Prostate gland (tissue), 2 donors: Measurements from ENCODE around the gene DTX4.

ENCODE experiments used
- POLR2A ChIP-seq: fragments of 450-650 bp; IDR thresholded peaks from one replicate; pipeline ENCODE4 v1.6.1; 2016; ENCODE audit warnings: antibody characterized with exemption, mild to moderate bottlenecking
- POLR2AphosphoS5 ChIP-seq: sonication (generic); formaldehyde crosslinking; IDR thresholded peaks from one replicate; pipeline ENCODE4 v1.6.1; 2017; ENCODE audit warnings: antibody characterized with exemption
- TF ChIP-seq, protein P1 (sequence below), 4 experiments: fragments of 200-600 bp in 2 of 4; fragments of 450-650 bp in 2 of 4; sonication (generic) in 2 of 4; IDR thresholded peaks; 1 replicate in 3 of 4; 2 replicates in 1 of 4; pipeline ENCODE4 v1.5.1; 2016 to 2019; ENCODE audit warnings: antibody characterized with exemption in 4 of 4, mild to moderate bottlenecking in 2 of 4, moderate library complexity in 2 of 4

- TF ChIP-seq POLR2AphosphoS5 = no peak
- TF ChIP-seq, protein P1, sequence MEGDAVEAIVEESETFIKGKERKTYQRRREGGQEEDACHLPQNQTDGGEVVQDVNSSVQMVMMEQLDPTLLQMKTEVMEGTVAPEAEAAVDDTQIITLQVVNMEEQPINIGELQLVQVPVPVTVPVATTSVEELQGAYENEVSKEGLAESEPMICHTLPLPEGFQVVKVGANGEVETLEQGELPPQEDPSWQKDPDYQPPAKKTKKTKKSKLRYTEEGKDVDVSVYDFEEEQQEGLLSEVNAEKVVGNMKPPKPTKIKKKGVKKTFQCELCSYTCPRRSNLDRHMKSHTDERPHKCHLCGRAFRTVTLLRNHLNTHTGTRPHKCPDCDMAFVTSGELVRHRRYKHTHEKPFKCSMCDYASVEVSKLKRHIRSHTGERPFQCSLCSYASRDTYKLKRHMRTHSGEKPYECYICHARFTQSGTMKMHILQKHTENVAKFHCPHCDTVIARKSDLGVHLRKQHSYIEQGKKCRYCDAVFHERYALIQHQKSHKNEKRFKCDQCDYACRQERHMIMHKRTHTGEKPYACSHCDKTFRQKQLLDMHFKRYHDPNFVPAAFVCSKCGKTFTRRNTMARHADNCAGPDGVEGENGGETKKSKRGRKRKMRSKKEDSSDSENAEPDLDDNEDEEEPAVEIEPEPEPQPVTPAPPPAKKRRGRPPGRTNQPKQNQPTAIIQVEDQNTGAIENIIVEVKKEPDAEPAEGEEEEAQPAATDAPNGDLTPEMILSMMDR (IDR thresholded peaks at IDR 0.05) = no peak
- TF ChIP-seq POLR2A = no peak
Observed at GRCh38 chr11:59191890-59192289, 20.0 kb downstream of the DTX4 start.
